CD4-positive, alpha-beta T cell (primary cell): Measurements from ENCODE around the gene DYNLT1. TPM values are rescaled to one million over a fixed set of nuclear protein-coding genes. Genes with fewer than 3 reads are reported as not detected.
A peak's percentile ranks its signal among the peaks of the same experiment; 100 is the strongest.

ENCODE experiments used
- ATAC-seq: fragments of 200-7000 bp; cut with Tn5 transposase; one replicate; pipeline ENCODE4 v1.10.0; 2022; ENCODE audit warnings: mild to moderate bottlenecking; ENCODE audit not compliant: poor library complexity
- CTCF ChIA-PET: fragments of 350-600 bp; sonication (Branson Sonifier 250); formaldehyde crosslinking; loops from one replicate; lab custom pipeline; 2021; ENCODE audit warnings: antibody characterized with exemption, inconsistent platforms; lab: Charles Lee
- POLR2A ChIA-PET: fragments of 350-600 bp; sonication (Branson Sonifier 250); formaldehyde crosslinking; loops from one replicate; lab custom pipeline; 2021; ENCODE audit warnings: antibody characterized with exemption, inconsistent platforms; lab: Charles Lee
- DNase-seq, 14 experiments: peaks; one replicate each; pipeline ENCODE4 v3.0.0-alpha.2; 2013 to 2020; ENCODE audit warnings: mixed read lengths in 2 of 14
- H3K27ac ChIP-seq, 2 donors: one replicate each; pipeline versions ENCODE4 v1.5.1 to v1.7.0; 2013; ENCODE audit warnings: low read length in 2 of 2, low read depth in 1 of 2, mild to moderate bottlenecking in 1 of 2
- H3K27me3 ChIP-seq, 2 experiments: 1 replicate in 1 of 2; 2 replicates in 1 of 2; pipeline versions ENCODE4 v1.6.1 to v1.7.0; 2013; ENCODE audit warnings: low read length in 2 of 2, control low read depth in 1 of 2, mild to moderate bottlenecking in 1 of 2, moderate library complexity in 1 of 2; ENCODE audit not compliant: insufficient read depth in 2 of 2, control insufficient read depth in 1 of 2
- H3K36me3 ChIP-seq: one replicate; pipeline ENCODE4 v1.6.1; 2013; ENCODE audit warnings: low read length, control low read depth; ENCODE audit not compliant: insufficient read depth
- H3K4me1 ChIP-seq: one replicate; pipeline ENCODE4 v1.6.1; 2013; ENCODE audit warnings: low read length, control low read depth; ENCODE audit not compliant: insufficient read depth
- H3K4me3 ChIP-seq: one replicate; pipeline ENCODE4 v1.5.1; 2013; ENCODE audit warnings: mild to moderate bottlenecking, low read length, moderate library complexity
- H3K9me3 ChIP-seq, 2 experiments: 1 replicate in 1 of 2; 2 replicates in 1 of 2; pipeline versions ENCODE4 v1.6.1 to v1.7.0; 2013; ENCODE audit warnings: low read length in 2 of 2, mild to moderate bottlenecking in 2 of 2, control low read depth in 1 of 2, moderate library complexity in 1 of 2; ENCODE audit not compliant: control insufficient read depth in 1 of 2, insufficient read depth in 1 of 2
- H3K27ac Mint-ChIP-seq: one replicate; pipeline ENCODE4 v1.8.0; 2020; ENCODE audit warnings: mixed read lengths
- H3K27me3 Mint-ChIP-seq: one replicate; pipeline ENCODE4 v1.8.0; 2021; ENCODE audit warnings: mixed read lengths
- H3K36me3 Mint-ChIP-seq: one replicate; pipeline ENCODE4 v1.8.0; 2021; ENCODE audit warnings: low read depth, mixed read lengths
- H3K4me1 Mint-ChIP-seq: one replicate; pipeline ENCODE4 v1.8.0; 2021; ENCODE audit warnings: low read depth, mixed read lengths
- H3K4me3 Mint-ChIP-seq: one replicate; pipeline ENCODE4 v1.8.0; 2020; ENCODE audit warnings: mild to moderate bottlenecking, mixed read lengths
- H3K9me3 Mint-ChIP-seq: one replicate; pipeline ENCODE4 v1.8.0; 2020; ENCODE audit warnings: mixed read lengths
- CTCF ChIP-seq: fragments of 200-600 bp; IDR thresholded peaks from one replicate; pipeline ENCODE4 v1.8.0; 2022; ENCODE audit warnings: antibody characterized with exemption, mild to moderate bottlenecking
- intact Hi-C, 2 experiments: fragments of 100-400 bp; cut with DNase I in 1 of 2; cut with micrococcal nuclease in 1 of 2; formaldehyde crosslinking; loops; one replicate each; pipeline versions ENCODE4 v1.15.1 to v1.9.0; 2023 to 2025; cut with DNase I, micrococcal nuclease
- polyA plus RNA-seq, 2 donors: library from polyadenylated mRNA; unstranded; fragments of 120-200 nt; gene quantifications; one replicate each; pipeline ENCODE4 v1.2.1, GENCODE V29; 2013
- total RNA-seq, 174 experiments: library from RNA in 2 of 174; stranded (reverse) in 2 of 174; gene quantifications; one replicate each; pipeline ENCODE4 v1.2.3 and lab custom pipeline; 2021 to 2026

The DYNLT1 gene
- total RNA-seq (100 to 1,000 TPM; 170 to 182 TPM), total RNA-seq (lab: John Stamatoyannopoulos, UW) (23.7 to 153 (median 46.1) reads per million in 172 experiments)
- 61.8 TPM for polyA plus RNA-seq (2013, experiment 1 of 2)
- polyA plus RNA-seq (2013, experiment 2 of 2) = 44.1 TPM

DNA sequence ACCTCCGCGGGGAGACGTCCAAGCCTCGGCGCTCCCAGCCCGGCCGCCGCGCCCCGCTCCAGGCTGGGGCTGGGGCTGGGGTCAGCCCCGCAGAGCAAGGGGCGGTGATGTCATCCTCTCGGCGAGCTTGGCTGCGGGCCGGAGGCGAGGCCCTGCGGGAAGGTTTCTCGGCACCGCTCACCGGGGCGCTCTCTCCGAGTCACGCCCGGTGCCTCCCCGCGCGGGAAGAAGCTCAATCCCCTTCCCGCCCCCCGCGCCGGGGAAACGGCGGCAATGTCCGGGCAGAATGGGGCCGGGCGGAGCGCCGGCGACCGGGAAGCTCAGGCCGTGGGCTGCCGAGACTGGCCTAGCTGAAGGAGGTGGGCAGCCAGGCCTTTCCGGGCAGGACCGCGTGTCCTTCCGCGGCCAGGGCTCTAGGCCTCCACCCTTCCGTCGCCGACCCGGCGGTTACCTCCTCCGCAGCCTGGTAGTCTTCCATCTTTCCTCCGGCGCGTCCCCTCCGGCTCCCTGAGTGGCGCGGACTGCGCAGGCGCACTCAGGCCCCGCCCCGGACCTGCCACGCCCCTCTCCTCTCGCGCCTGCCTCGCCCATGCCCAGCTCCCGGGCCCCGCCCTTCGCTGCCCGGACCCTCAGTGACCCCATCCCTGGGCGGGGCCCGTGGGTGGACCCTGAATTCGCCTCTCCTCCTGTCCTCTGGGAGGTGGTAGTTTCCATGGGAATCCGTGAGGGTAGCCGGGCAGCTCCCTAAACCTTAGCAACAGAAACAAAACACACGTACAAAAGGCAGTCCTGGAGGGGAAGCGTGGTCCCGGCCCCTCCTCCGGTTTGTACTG, at the start of gene DYNLT1:
Gene DYNLT1 (minus strand): TSS at position 513 of the 833 bp plus-strand sequence. CDS start 35 bp downstream, at position 478.
- peaks cover 58% of the 10 kb centered on the region for H3K36me3 Mint-ChIP-seq
- ChIA-PET CTCF (interaction anchor here (1.2 to 5.1 kb wide), 6 partner anchors 9 to 423 kb away, joined by 3 to 18 read pairs (median 4); no protein-coding TSS in a partner anchor), POLR2A (interaction anchor here (0.6 to 3.1 kb wide), 18 partner anchors 9 to 1867 kb away, joined by 3 to 71 read pairs (median 5); partner anchors contain the start of genes ARID1B and SYNJ2)
- peak within 1 kb of the TSS; percentile 97 for H3K27ac Mint-ChIP-seq
- Histone ChIP-seq H3K4me3 (peak within 1 kb of the TSS; percentile 82), H3K9me3 (no peaks in the 10 kb centered on the region), H3K27ac (peak within 1 kb of the TSS; percentile 85 to 93), H3K36me3 (peaks cover 21% of the 10 kb centered on the region), H3K4me1 (peaks cover 53% of the 10 kb centered on the region), H3K27me3 (no peaks in the 10 kb centered on the region)
- H3K27me3 Mint-ChIP-seq = no peaks in the 10 kb centered on the region
- TF ChIP-seq CTCF = no peak
- no peaks in the 10 kb centered on the region for H3K9me3 Mint-ChIP-seq
- peak; percentile 73 to 92 (median 84) for DNase-seq
- intact Hi-C loops = loop anchor here (1.0 to 10.0 kb wide), 4 partner anchors 9 to 1270 kb away; no protein-coding TSS in a partner anchor
- peaks cover 67% of the 10 kb centered on the region for H3K4me1 Mint-ChIP-seq
- H3K4me3 Mint-ChIP-seq = peak within 1 kb of the TSS; percentile 100
- peak; percentile 63 for ATAC-seq

DNA sequence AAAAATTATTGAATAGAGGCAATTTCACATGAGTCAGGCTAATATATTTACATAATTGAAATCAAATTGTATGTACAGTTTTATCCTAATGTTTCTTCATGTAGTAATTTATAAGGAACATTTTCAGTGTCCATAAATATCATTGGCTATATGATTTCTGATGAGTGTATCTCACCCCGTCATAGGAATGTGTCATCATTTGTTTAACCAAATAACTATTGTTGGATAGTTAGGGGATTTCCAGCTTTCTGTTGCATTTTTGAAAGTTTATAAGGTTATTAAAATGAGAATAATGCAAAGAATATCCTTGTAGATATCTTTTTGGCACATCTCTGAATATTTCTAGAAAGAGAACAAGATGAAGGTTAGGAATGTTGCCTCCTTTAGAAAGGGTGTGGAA, 44.3 kb upstream of the DYNLT1 start:
- peak overlapping the region in 1 of 2 donors; percentile 18 for H3K27ac ChIP-seq
- H3K9me3 ChIP-seq = no peaks in the 10 kb centered on the region
- DNase-seq (peak in 3 of 14 experiments; percentile 28 to 60 (median 43)), ATAC-seq (no peak)
- CTCF ChIA-PET = interaction anchor here (4.2 kb wide), 1 partner anchor 27 kb away, joined by 52 read pairs; no protein-coding TSS in a partner anchor
- no peak for TF ChIP-seq CTCF
- intact Hi-C loops = no loop called here
- H3K4me1 ChIP-seq = peaks cover 58% of the 10 kb centered on the region
- no peaks in the 10 kb centered on the region for H3K27me3 Mint-ChIP-seq
- no peak overlapping the region for H3K4me3 Mint-ChIP-seq
- POLR2A ChIA-PET = no interaction called here
- H3K27me3 ChIP-seq = no peaks in the 10 kb centered on the region
- H3K4me3 ChIP-seq = no peak overlapping the region
- peaks cover 48% of the 10 kb centered on the region for H3K4me1 Mint-ChIP-seq
- peaks cover 3% of the 10 kb centered on the region for H3K36me3 ChIP-seq
- H3K27ac Mint-ChIP-seq = no peak overlapping the region
- no peaks in the 10 kb centered on the region for H3K9me3 Mint-ChIP-seq
- peaks cover 35% of the 10 kb centered on the region for H3K36me3 Mint-ChIP-seq

GRCh38 chr6:158687506-158687905, 43.0 kb upstream of the DYNLT1 start:
- Histone ChIP-seq H3K4me1 (peaks cover 58% of the 10 kb centered on the region), H3K36me3 (peaks cover 15% of the 10 kb centered on the region), H3K9me3 (no peaks in the 10 kb centered on the region), H3K27me3 (no peaks in the 10 kb centered on the region), H3K27ac (peak overlapping the region; percentile 76 to 89), H3K4me3 (no peak overlapping the region)
- ATAC-seq (no peak), DNase-seq (no peak)
- Mint-ChIP-seq H3K27me3 (no peaks in the 10 kb centered on the region), H3K9me3 (no peaks in the 10 kb centered on the region), H3K4me3 (peak overlapping the region; percentile 22), H3K36me3 (peaks cover 49% of the 10 kb centered on the region), H3K27ac (peak overlapping the region; percentile 95), H3K4me1 (peaks cover 54% of the 10 kb centered on the region)
- CTCF ChIA-PET = no interaction called here
- POLR2A ChIA-PET = interaction anchor here (2.0 to 3.0 kb wide), 2 partner anchors 25 to 44 kb away, joined by 9 to 11 read pairs; partner anchors contain the start of gene DYNLT1
- TF ChIP-seq CTCF = no peak
- intact Hi-C loops = loop anchor here in 1 of 2 experiments (1.0 kb wide), 2 partner anchors 34 to 38 kb away; no protein-coding TSS in a partner anchor
